Adrenal gland (tissue), 12 donors: ENCODE results near the gene SLC25A22. TPM values are rescaled to one million over a fixed set of nuclear protein-coding genes. Genes with fewer than 3 reads are reported as not detected.

ENCODE experiments used
- DNase-seq, 7 donors: peaks; one replicate each; pipeline ENCODE4 v3.0.0-alpha.2; 2019 to 2020
- H3K27ac ChIP-seq, 5 donors: fragments of 200-600 bp; sonication (generic) in 4 of 5; 1 replicate in 3 of 5; 2 replicates in 2 of 5; pipeline versions ENCODE4 v1.5.1 to v1.8.0; 2016 to 2020; ENCODE audit warnings: mild to moderate bottlenecking in 1 of 5
- H3K27me3 ChIP-seq: fragments of 200-600 bp; 2 replicates; pipeline ENCODE4 v1.8.0; 2021
- H3K36me3 ChIP-seq, 2 donors: fragments of 200-600 bp; replicated peaks in 1 of 2; 1 replicate in 1 of 2; 2 replicates in 1 of 2; pipeline versions ENCODE4 v1.5.1 to v1.8.0; 2018 to 2022
- H3K4me1 ChIP-seq, 2 donors: fragments of 200-600 bp; replicated peaks in 1 of 2; 1 replicate in 1 of 2; 2 replicates in 1 of 2; pipeline versions ENCODE4 v1.5.1 to v1.8.0; 2018 to 2021
- H3K4me3 ChIP-seq, 4 donors: fragments of 200-600 bp; sonication (generic) in 3 of 4; one replicate each; pipeline ENCODE4 v1.5.1; 2016 to 2018
- H3K9me3 ChIP-seq, 3 donors: fragments of 200-600 bp; sonication (generic) in 1 of 3; replicated peaks in 1 of 3; 1 replicate in 2 of 3; 2 replicates in 1 of 3; pipeline versions ENCODE4 v1.5.1 to v1.8.0; 2016 to 2021
- CTCF ChIP-seq, 6 experiments: fragments of 450-650 bp in 4 of 6; fragments of 200-600 bp in 2 of 6; sonication (generic) in 1 of 6; IDR thresholded peaks; 1 replicate in 5 of 6; 2 replicates in 1 of 6; pipeline versions ENCODE4 v1.5.1 to v1.8.0; 2016 to 2021; ENCODE audit warnings: antibody characterized with exemption in 6 of 6, mild to moderate bottlenecking in 2 of 6, moderate library complexity in 1 of 6
- POLR2A ChIP-seq, 2 donors: fragments of 450-650 bp; IDR thresholded peaks; one replicate each; pipeline ENCODE4 v1.6.1; 2017; ENCODE audit warnings: antibody characterized with exemption in 2 of 2, mild to moderate bottlenecking in 2 of 2, moderate library complexity in 1 of 2
- WGBS, 4 donors: extraction: QIAGEN DNeasy Blood & Tissue Kit in 2 of 4; methylation state at CpG; one replicate each; pipeline versions ENCODE4 v1.1.5 to v1.1.7; 2013 to 2017; 5-methylcytosine and 5-hydroxymethylcytosine counted together
- intact Hi-C, 2 donors: fragments of 100-400 bp; cut with DNase I; formaldehyde crosslinking; loops; one replicate each; pipeline versions ENCODE4 v1.14.1 to v1.15.0; 2022 to 2023
- polyA plus RNA-seq, 3 donors: library from polyadenylated mRNA; stranded (reverse); fragments of 200-250 nt in 2 of 3; fragments of 350-450 nt in 1 of 3; fragmentation: Illumina TruSeq in 1 of 3; extraction: RNeasy Lipid Tissue Mini Kit (QIAGEN cat#74804) in 1 of 3; gene quantifications; one replicate each; pipeline ENCODE4 v1.2.3, GENCODE V29; 2013 to 2014
- total RNA-seq, 9 donors: library from RNA; depleted of rRNA in 4 of 9; stranded (reverse); fragments of >200 nt in 4 of 9; fragments of 120-200 nt in 1 of 9; fragmentation: NEBNext Ultra II Directional in 1 of 9; extraction: Animal tissue kit (Norgen Biotek cat#: 25700) in 1 of 9; gene quantifications; one replicate each; pipeline versions ENCODE4 v1.1.0 to v1.2.4, GENCODE V29; 2013 to 2023
- donor health status: healthy with polysubstance abuse.
- donor health status: Bipolar disorder and iron deficiency.
- donor health status: DM: yes; HTN: yes; CAD: no.
- donor health status: DM: no; HTN: no; CAD: no.
- donor health status: DM: no; HTN: no; CAD: no.
- donor health status: DM: yes; HTN: yes; CAD: no.

Gene SLC25A22
- total and polyA plus RNA-seq, 12 donors: 7.7 to 41.3 (median 15.3) TPM

- H3K36me3 ChIP-seq: peaks cover 0 to 44% of the 10 kb centered on the region in 2 donors
- 75 to 81% (median 80%) methylated on average over 3 to 25 of the region's 25 CpGs for WGBS, 4 donors
- H3K27me3 ChIP-seq: no peaks in the 10 kb centered on the region
- intact Hi-C loops: no loop called here
- DNase-seq: peak in 2 of 7 donors; percentile 28 to 56
- H3K27ac ChIP-seq: no peak overlapping the region
- H3K4me1 ChIP-seq: peaks cover 32 to 42% of the 10 kb centered on the region in 2 donors
- H3K9me3 ChIP-seq: no peaks in the 10 kb centered on the region
- no peak for TF ChIP-seq CTCF (IDR thresholded peaks at IDR 0.05)
- no peak for TF ChIP-seq POLR2A (IDR thresholded peaks at IDR 0.05)
- H3K4me3 ChIP-seq: no peak overlapping the region
Observed at GRCh38 chr11:839875-840617, 42.0 kb upstream of the SLC25A22 start.

- intact Hi-C loops: no loop called here
- peaks cover 0 to 44% of the 10 kb centered on the region in 2 donors for H3K36me3 ChIP-seq
- peak overlapping the region in 1 of 5 donors; percentile 25 for H3K27ac ChIP-seq
Observed at GRCh38 chr11:839280-839623, 41.2 kb upstream of the SLC25A22 start.

GRCh38 chr11:838441-839279, 40.6 kb upstream of the SLC25A22 start:
- H3K4me3 ChIP-seq: no peak overlapping the region
- intact Hi-C loops: no loop called here
- no peaks in the 10 kb centered on the region for H3K9me3 ChIP-seq
- peaks cover 0 to 44% of the 10 kb centered on the region in 2 donors for H3K36me3 ChIP-seq
- peak in 1 of 7 donors; percentile 39 for DNase-seq
- H3K4me1 ChIP-seq: peaks cover 33 to 42% of the 10 kb centered on the region in 2 donors
- peak overlapping the region in 1 of 5 donors; percentile 25 for H3K27ac ChIP-seq
- WGBS, 4 donors: 50 to 79% (median 71%) methylated on average over 10 to 17 of the region's 17 CpGs
- no peaks in the 10 kb centered on the region for H3K27me3 ChIP-seq
- no peak for TF ChIP-seq CTCF (IDR thresholded peaks at IDR 0.05)
- TF ChIP-seq POLR2A (IDR thresholded peaks at IDR 0.05): no peak

More at GRCh38 chr11:839280-839623, 41.2 kb upstream of the SLC25A22 start:
- Histone ChIP-seq H3K9me3 (no peaks in the 10 kb centered on the region), H3K4me3 (no peak overlapping the region), H3K4me1 (peaks cover 33 to 42% of the 10 kb centered on the region in 2 donors), H3K27me3 (no peaks in the 10 kb centered on the region)
- no peak for DNase-seq
- TF ChIP-seq CTCF (IDR thresholded peaks at IDR 0.05) (no peak), POLR2A (IDR thresholded peaks at IDR 0.05) (no peak)
- 86 to 93% (median 91%) methylated on average over 4 to 5 of the region's 5 CpGs; no CpG with 5 or more reads in 1 of the 4 donors for WGBS, 4 donors

GRCh38 chr11:837990-838307, 39.9 kb upstream of the SLC25A22 start:
- Histone ChIP-seq H3K27me3 (no peaks in the 10 kb centered on the region), H3K9me3 (no peaks in the 10 kb centered on the region), H3K4me1 (peaks cover 26 to 39% of the 10 kb centered on the region in 2 donors), H3K27ac (no peak overlapping the region), H3K4me3 (no peak overlapping the region), H3K36me3 (peaks cover 0 to 44% of the 10 kb centered on the region in 2 donors)
- peak in 1 of 7 donors; percentile 58 for DNase-seq
- TF ChIP-seq POLR2A (IDR thresholded peaks at IDR 0.05) (no peak), CTCF (IDR thresholded peaks at IDR 0.05) (no peak)
- intact Hi-C loops: no loop called here
- 73 to 92% (median 78%) methylated on average over 6 to 8 of the region's 8 CpGs; no CpG with 5 or more reads in 1 of the 4 donors for WGBS, 4 donors
